Measurements from ENCODE around the gene SLC25A31. TPM values are rescaled to one million over a fixed set of nuclear protein-coding genes. Genes with fewer than 3 reads are reported as not detected.

The SLC25A31 gene
- total and polyA plus RNA-seq, 5 donors, result not detected

- DNase-seq, result no peak
- H3K27ac ChIP-seq (ENCODE audit: low read length), result no peak overlapping the region
- H3K4me3 ChIP-seq (ENCODE audit: low read length), result no peak overlapping the region
- intact Hi-C loops (cut with DNase I), result no loop called here
- no peaks in the 10 kb centered on the region for H3K4me1 ChIP-seq (ENCODE audit: control insufficient read depth, insufficient read depth, low read length)
- H3K27me3 ChIP-seq (ENCODE audit: control insufficient read depth, insufficient read depth), result no peaks in the 10 kb centered on the region
- ATAC-seq, result no peak
- no peaks in the 10 kb centered on the region for H3K9me3 ChIP-seq (ENCODE audit: control insufficient read depth, low read length)
Observed at GRCh38 chr4:127799711-127800110, 69.5 kb downstream of the SLC25A31 start.

- intact Hi-C loops (cut with DNase I), result no loop called here
- no peaks in the 10 kb centered on the region for H3K4me1 ChIP-seq (ENCODE audit: control insufficient read depth, insufficient read depth, low read length)
- H3K4me3 ChIP-seq (ENCODE audit: low read length), result no peak overlapping the region
- no peak for DNase-seq
- WGBS, result 82% methylated on average over 6 of the region's 6 CpGs
- H3K27me3 ChIP-seq (ENCODE audit: control insufficient read depth, insufficient read depth), result no peaks in the 10 kb centered on the region
- H3K27ac ChIP-seq (ENCODE audit: low read length), result no peak overlapping the region
- no peak for ATAC-seq
- H3K9me3 ChIP-seq (ENCODE audit: control insufficient read depth, low read length), result no peaks in the 10 kb centered on the region
Observed at GRCh38 chr4:127809173-127809800, 79.1 kb downstream of the SLC25A31 start.

GRCh38 chr4:127810551-127810950 is 80.4 kb downstream of the SLC25A31 start:
- no peak overlapping the region for H3K4me3 ChIP-seq (ENCODE audit: low read length)
- H3K9me3 ChIP-seq (ENCODE audit: control insufficient read depth, low read length), result no peaks in the 10 kb centered on the region
- WGBS, result 94% methylated on average over 3 of the region's 3 CpGs
- DNase-seq (no peak), ATAC-seq (no peak)
- H3K4me1 ChIP-seq (ENCODE audit: control insufficient read depth, insufficient read depth, low read length), result no peaks in the 10 kb centered on the region
- H3K27me3 ChIP-seq (ENCODE audit: control insufficient read depth, insufficient read depth), result no peaks in the 10 kb centered on the region
- intact Hi-C loops (cut with DNase I), result no loop called here
- no peak overlapping the region for H3K27ac ChIP-seq (ENCODE audit: low read length)

GRCh38 chr4:127822430-127822829 is 92.2 kb downstream of the SLC25A31 start:
- intact Hi-C loops (cut with DNase I), result no loop called here
- DNase-seq, result no peak
- WGBS, result 52% methylated on average over 2 of the region's 2 CpGs
- no peak for ATAC-seq
- Histone ChIP-seq H3K9me3 (ENCODE audit: control insufficient read depth, low read length) (no peaks in the 10 kb centered on the region), H3K4me3 (ENCODE audit: low read length) (no peak overlapping the region), H3K27me3 (ENCODE audit: control insufficient read depth, insufficient read depth) (no peaks in the 10 kb centered on the region), H3K27ac (ENCODE audit: low read length) (no peak overlapping the region), H3K4me1 (ENCODE audit: control insufficient read depth, insufficient read depth, low read length) (no peaks in the 10 kb centered on the region)

Other genes starting within 250 kb of the SLC25A31 start
- 1 to 10 TPM; 5.7 to 7.6 (median 6.3) TPM for gene INTU, start 97.4 kb upstream of the SLC25A31 start, total RNA-seq
- gene INTU, start 97.4 kb upstream of the SLC25A31 start, polyA plus RNA-seq, result 4.4 TPM
- gene HSPA4L, start 51.9 kb downstream of the SLC25A31 start, total RNA-seq, result 10 to 100 TPM in 2 of 4 donors, 1 to 10 TPM in 2; 5.9 to 12.4 (median 9.7) TPM
- gene HSPA4L, start 51.9 kb downstream of the SLC25A31 start, polyA plus RNA-seq, result 2.1 TPM
- 1 to 10 TPM in 1 of 4 donors, under 1 TPM in 3; 0.37 to 1.1 (median 0.66) TPM for gene PLK4, start 150.5 kb downstream of the SLC25A31 start, total RNA-seq
- 0.52 TPM for gene PLK4, start 150.5 kb downstream of the SLC25A31 start, polyA plus RNA-seq
- 10 to 100 TPM in 3 of 4 donors, 1 to 10 TPM in 1; 9.7 to 12.2 (median 10.8) TPM for gene MFSD8, start 234.8 kb downstream of the SLC25A31 start, total RNA-seq
- 5.9 TPM for gene MFSD8, start 234.8 kb downstream of the SLC25A31 start, polyA plus RNA-seq
- 10 to 100 TPM in 2 of 4 donors, 1 to 10 TPM in 2; 8.5 to 10.4 (median 9.4) TPM for gene ABHD18, start 235.0 kb downstream of the SLC25A31 start, total RNA-seq
- 4.1 TPM for gene ABHD18, start 235.0 kb downstream of the SLC25A31 start, polyA plus RNA-seq

Measured in right cardiac atrium (tissue), 5 donors.